B cell (primary cell): Measurements from ENCODE around the gene TSNAX. TPM values are rescaled to one million over a fixed set of nuclear protein-coding genes. Genes with fewer than 3 reads are reported as not detected.

Experiments
- ATAC-seq: fragments of 200-7000 bp; cut with Tn5 transposase; one replicate; pipeline ENCODE4 v1.10.0; 2021; ENCODE audit warnings: low read depth, mild to moderate bottlenecking, moderate number of reproducible peaks, moderate library complexity
- CTCF ChIA-PET: fragments of 350-600 bp; sonication (Branson Sonifier 250); formaldehyde crosslinking; loops from one replicate; lab custom pipeline; 2021; ENCODE audit warnings: antibody characterized with exemption, inconsistent platforms; lab: Charles Lee
- POLR2A ChIA-PET: fragments of 350-600 bp; sonication (Branson Sonifier 250); formaldehyde crosslinking; loops from one replicate; lab custom pipeline; 2021; ENCODE audit warnings: antibody characterized with exemption; lab: Charles Lee
- DNase-seq: peaks from one replicate; pipeline ENCODE4 v3.0.0; 2013
- H2AFZ ChIP-seq: 2 replicates; pipeline ENCODE4 v1.6.1; 2012; ENCODE audit warnings: mild to moderate bottlenecking, low read depth, low read length; ENCODE audit not compliant: insufficient read depth, poor library complexity, severe bottlenecking
- H3K27ac ChIP-seq, 2 donors: 1 replicate in 1 of 2; 2 replicates in 1 of 2; pipeline ENCODE4 v1.5.1; 2012 to 2013; ENCODE audit warnings: low read length in 2 of 2, mild to moderate bottlenecking in 2 of 2, moderate library complexity in 1 of 2
- H3K27me3 ChIP-seq, 4 experiments: fragments of 200-600 bp in 1 of 4; sonication (generic) in 1 of 4; replicated peaks in 1 of 4; 1 replicate in 2 of 4; 2 replicates in 2 of 4; pipeline versions ENCODE4 v1.6.1 to v1.7.0; 2013 to 2016; ENCODE audit warnings: low read length in 3 of 4, mild to moderate bottlenecking in 2 of 4, mixed read lengths in 1 of 4, moderate library complexity in 1 of 4; ENCODE audit not compliant: insufficient read depth in 4 of 4, control insufficient read depth in 3 of 4; ENCODE audit errors: control extremely low read depth in 1 of 4
- H3K36me3 ChIP-seq, 2 experiments: replicated peaks in 1 of 2; 1 replicate in 1 of 2; 2 replicates in 1 of 2; pipeline versions ENCODE4 v1.6.1 to v1.7.1; 2013; ENCODE audit warnings: low read length in 1 of 2; ENCODE audit not compliant: insufficient read depth in 2 of 2, control insufficient read depth in 1 of 2; ENCODE audit errors: control extremely low read depth in 1 of 2, extremely low read depth in 1 of 2
- H3K4me1 ChIP-seq, 2 donors: fragments of 200-600 bp in 1 of 2; sonication (generic) in 1 of 2; 1 replicate in 1 of 2; 2 replicates in 1 of 2; pipeline versions ENCODE4 v1.5.1 to v1.6.1; 2013 to 2017; ENCODE audit warnings: low read length in 2 of 2; ENCODE audit not compliant: control insufficient read depth in 2 of 2, insufficient read depth in 2 of 2
- H3K4me2 ChIP-seq: replicated peaks from 2 replicates; pipeline ENCODE3; 2012; ENCODE audit warnings: mild to moderate bottlenecking, low read depth, low read length; ENCODE audit not compliant: poor library complexity, severe bottlenecking
- H3K4me3 ChIP-seq, 5 experiments: fragments of 200-600 bp in 1 of 5; sonication (generic) in 1 of 5; 1 replicate in 3 of 5; 2 replicates in 2 of 5; pipeline versions ENCODE4 v1.5.1 to v1.7.0; 2011 to 2016; ENCODE audit warnings: low read length in 4 of 5, mild to moderate bottlenecking in 4 of 5, low read depth in 2 of 5, control low read depth in 1 of 5, moderate library complexity in 1 of 5; ENCODE audit not compliant: insufficient read depth in 1 of 5; ENCODE audit errors: control extremely low read depth in 1 of 5, extremely low read depth in 1 of 5
- H3K79me2 ChIP-seq: fragments of 200-600 bp; sonication (generic); one replicate; pipeline ENCODE4 v1.6.0; 2016; ENCODE audit warnings: low read length; ENCODE audit not compliant: control insufficient read depth, insufficient read depth
- H3K9ac ChIP-seq: fragments of 200-600 bp; sonication (generic); 2 replicates; pipeline ENCODE4 v1.6.1; 2017; ENCODE audit warnings: mild to moderate bottlenecking, low read length, moderate library complexity
- H3K9me3 ChIP-seq, 3 donors: one replicate each; pipeline versions ENCODE4 v1.6.1 to v1.7.1; 2013; ENCODE audit warnings: low read length in 2 of 3; ENCODE audit not compliant: control insufficient read depth in 2 of 3, insufficient read depth in 1 of 3; ENCODE audit errors: control extremely low read depth in 1 of 3
- H4K20me1 ChIP-seq: 2 replicates; pipeline ENCODE4 v1.6.0; 2012; ENCODE audit warnings: mild to moderate bottlenecking, low read length; ENCODE audit not compliant: insufficient read depth, control insufficient read depth, poor library complexity, severe bottlenecking
- H3K27ac Mint-ChIP-seq: one replicate; pipeline ENCODE4 v1.8.0; 2021; ENCODE audit warnings: mixed read lengths
- H3K27me3 Mint-ChIP-seq: one replicate; pipeline ENCODE4 v1.8.0; 2021; ENCODE audit warnings: mixed read lengths
- H3K4me1 Mint-ChIP-seq: one replicate; pipeline ENCODE4 v1.8.0; 2021; ENCODE audit warnings: mixed read lengths
- H3K4me3 Mint-ChIP-seq: one replicate; pipeline ENCODE4 v1.8.0; 2021; ENCODE audit warnings: mixed read lengths
- H3K9me3 Mint-ChIP-seq: one replicate; pipeline ENCODE4 v1.8.0; 2022; ENCODE audit warnings: mixed read lengths; ENCODE audit not compliant: insufficient read depth
- EZH2 ChIP-seq: IDR thresholded peaks from 2 replicates; pipeline ENCODE4 v1.6.1; 2012; ENCODE audit warnings: borderline replicate concordance, low read depth, mild to moderate bottlenecking, moderate library complexity, low read length; ENCODE audit not compliant: insufficient read depth, poor library complexity, severe bottlenecking
- WGBS: methylation state at CpG from one replicate; pipeline ENCODE4 v1.1.5; 2013; ENCODE audit warnings: missing lambda C conversion rate; ENCODE audit not compliant: insufficient coverage; 5-methylcytosine and 5-hydroxymethylcytosine counted together
- intact Hi-C: fragments of 100-400 bp; cut with micrococcal nuclease; formaldehyde crosslinking; loops from one replicate; pipeline ENCODE4 v1.10.0; 2022
- polyA plus RNA-seq: library from polyadenylated mRNA; depleted of rRNA; stranded (reverse); fragments of >200 nt; gene quantifications from 2 replicates; pipeline ENCODE4 v1.2.3, GENCODE V29; 2012
- total RNA-seq, 2 donors: library from RNA; stranded (reverse); fragments of 120-200 nt in 1 of 2; gene quantifications; 1 replicate in 1 of 2; 2 replicates in 1 of 2; pipeline versions ENCODE4 v1.2.3 to v1.2.4, GENCODE V29; 2013 to 2022
- TF ChIP-seq, protein P1 (sequence below): fragments of 200-600 bp; IDR thresholded peaks from one replicate; pipeline ENCODE4 v1.8.0; 2022; ENCODE audit warnings: antibody characterized with exemption, mild to moderate bottlenecking

The TSNAX gene
- total and polyA plus RNA-seq, 2 donors (not counting 1 experiment from before 2014, with no cell fraction given): 9.0 to 41.4 TPM

DNA sequence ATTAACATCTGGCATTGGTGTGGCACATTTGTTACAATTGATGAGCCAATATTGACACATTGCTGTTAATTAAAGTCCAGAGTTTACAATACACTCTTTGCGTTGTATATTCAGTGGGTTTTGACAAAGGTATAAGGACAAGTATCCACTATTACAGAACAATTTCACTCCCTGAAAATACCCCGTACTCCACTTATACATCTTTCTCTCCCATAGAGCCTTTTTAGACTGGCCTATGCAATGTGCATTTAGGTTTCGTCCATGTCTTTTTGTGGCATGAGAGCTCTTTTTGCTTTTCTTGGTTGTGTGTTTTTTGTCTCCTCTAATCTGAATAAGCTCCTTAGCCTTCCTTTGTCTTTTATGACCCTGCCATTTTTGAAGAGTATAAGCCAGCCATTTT is 40.6 kb upstream of the TSNAX start:
- Histone ChIP-seq H3K27ac (no peak overlapping the region), H3K4me3 (no peak overlapping the region), H3K4me2 (no peak overlapping the region), H3K79me2 (no peaks in the 10 kb centered on the region), H4K20me1 (no peaks in the 10 kb centered on the region), H3K4me1 (no peaks in the 10 kb centered on the region), H3K27me3 (peaks cover 0 to 5% (median 0%) of the 10 kb centered on the region in 4 experiments), H3K36me3 (no peaks in the 10 kb centered on the region), H2AFZ (no peak overlapping the region), H3K9me3 (no peaks in the 10 kb centered on the region), H3K9ac (no peak overlapping the region)
- H3K4me3 Mint-ChIP-seq: no peak overlapping the region
- intact Hi-C loops: no loop called here
- POLR2A ChIA-PET: no interaction called here
- no peak for ATAC-seq
- no peaks in the 10 kb centered on the region for H3K9me3 Mint-ChIP-seq
- DNase-seq: no peak
- no peak overlapping the region for H3K27ac Mint-ChIP-seq
- WGBS: no CpG with 5 or more reads among the region's 3 CpGs
- peaks cover 10% of the 10 kb centered on the region for H3K27me3 Mint-ChIP-seq
- CTCF ChIA-PET: no interaction called here
- TF ChIP-seq, protein P1, sequence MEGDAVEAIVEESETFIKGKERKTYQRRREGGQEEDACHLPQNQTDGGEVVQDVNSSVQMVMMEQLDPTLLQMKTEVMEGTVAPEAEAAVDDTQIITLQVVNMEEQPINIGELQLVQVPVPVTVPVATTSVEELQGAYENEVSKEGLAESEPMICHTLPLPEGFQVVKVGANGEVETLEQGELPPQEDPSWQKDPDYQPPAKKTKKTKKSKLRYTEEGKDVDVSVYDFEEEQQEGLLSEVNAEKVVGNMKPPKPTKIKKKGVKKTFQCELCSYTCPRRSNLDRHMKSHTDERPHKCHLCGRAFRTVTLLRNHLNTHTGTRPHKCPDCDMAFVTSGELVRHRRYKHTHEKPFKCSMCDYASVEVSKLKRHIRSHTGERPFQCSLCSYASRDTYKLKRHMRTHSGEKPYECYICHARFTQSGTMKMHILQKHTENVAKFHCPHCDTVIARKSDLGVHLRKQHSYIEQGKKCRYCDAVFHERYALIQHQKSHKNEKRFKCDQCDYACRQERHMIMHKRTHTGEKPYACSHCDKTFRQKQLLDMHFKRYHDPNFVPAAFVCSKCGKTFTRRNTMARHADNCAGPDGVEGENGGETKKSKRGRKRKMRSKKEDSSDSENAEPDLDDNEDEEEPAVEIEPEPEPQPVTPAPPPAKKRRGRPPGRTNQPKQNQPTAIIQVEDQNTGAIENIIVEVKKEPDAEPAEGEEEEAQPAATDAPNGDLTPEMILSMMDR: no peak
- no peak for TF ChIP-seq EZH2
- H3K4me1 Mint-ChIP-seq: no peaks in the 10 kb centered on the region

DNA sequence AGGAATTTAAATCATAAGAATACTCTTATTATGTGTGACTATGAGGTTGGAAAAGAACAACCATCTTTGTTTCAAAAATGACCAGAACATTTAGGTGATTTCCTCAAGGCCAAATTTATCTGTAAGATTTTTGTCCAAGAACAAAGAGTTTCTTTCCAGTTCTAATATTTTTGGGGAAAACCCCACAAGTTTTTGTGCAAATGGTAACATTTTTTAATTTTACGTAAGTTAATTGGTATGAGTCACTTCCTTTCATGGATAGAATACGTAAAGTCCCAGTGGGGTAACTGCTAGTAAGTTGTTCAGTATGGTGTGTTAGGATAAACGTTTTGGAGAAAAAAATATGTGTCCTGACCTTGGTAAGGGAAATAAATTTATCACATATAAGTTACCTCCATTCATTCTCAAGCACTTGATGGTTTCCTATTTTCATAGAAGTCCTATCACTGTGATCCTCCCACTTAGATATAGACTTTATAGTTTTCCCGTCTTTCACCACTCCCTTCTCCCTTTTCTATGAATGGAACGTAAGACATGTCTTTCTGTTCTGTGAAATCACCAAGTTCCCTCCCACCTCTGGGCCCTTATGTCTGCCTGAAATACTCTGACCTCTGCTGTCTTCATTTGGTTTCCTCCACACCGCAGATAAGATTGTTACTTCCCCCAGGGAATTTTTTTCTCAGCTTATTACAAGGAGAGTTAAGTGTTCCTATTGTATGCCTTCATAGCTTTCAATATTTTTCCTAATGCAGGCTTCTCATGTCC is 34.9 kb upstream of the TSNAX start:
- ChIA-PET CTCF (no interaction called here), POLR2A (no interaction called here)
- no peak for TF ChIP-seq EZH2
- TF ChIP-seq, protein P1: no peak
- Mint-ChIP-seq H3K27ac (no peak overlapping the region), H3K4me3 (no peak overlapping the region), H3K9me3 (peaks cover 7% of the 10 kb centered on the region), H3K4me1 (no peaks in the 10 kb centered on the region), H3K27me3 (peaks cover 18% of the 10 kb centered on the region)
- no peaks in the 10 kb centered on the region for H3K36me3 ChIP-seq
- no peak overlapping the region for H3K4me3 ChIP-seq
- H3K27ac ChIP-seq: no peak overlapping the region
- no peaks in the 10 kb centered on the region for H3K4me1 ChIP-seq
- H2AFZ ChIP-seq: no peak overlapping the region
- H3K79me2 ChIP-seq: no peaks in the 10 kb centered on the region
- ATAC-seq: no peak
- no peaks in the 10 kb centered on the region for H4K20me1 ChIP-seq
- H3K4me2 ChIP-seq: no peak overlapping the region
- peaks cover 0 to 4% (median 1%) of the 10 kb centered on the region in 4 experiments for H3K27me3 ChIP-seq
- no peak overlapping the region for H3K9ac ChIP-seq
- intact Hi-C loops: no loop called here
- 30% methylated on average over 2 of the region's 6 CpGs for WGBS
- peaks cover 1 to 11% (median 2%) of the 10 kb centered on the region in 3 donors for H3K9me3 ChIP-seq
- DNase-seq: no peak
